IMR-90 (cell line): Measurements from ENCODE around the gene PALB2.

Source experiments
- BHLHE40 ChIP-seq: fragments of 150-350 bp; IDR thresholded peaks from 2 replicates; pipeline ENCODE4 v1.6.1; 2016; ENCODE audit warnings: mild to moderate bottlenecking, low read depth, low read length
- CEBPB ChIP-seq: IDR thresholded peaks from 2 replicates; pipeline ENCODE4 v1.6.1; 2012; ENCODE audit warnings: low read depth, low read length, improper control_type of control experiment
- MAZ ChIP-seq: IDR thresholded peaks from 2 replicates; pipeline ENCODE4 v1.6.1; 2012; ENCODE audit warnings: low read depth, mild to moderate bottlenecking, low read length, improper control_type of control experiment, moderate library complexity, borderline replicate concordance
- POLR2A ChIP-seq: IDR thresholded peaks from 2 replicates; pipeline ENCODE4 v1.6.1; 2012; ENCODE audit warnings: mild to moderate bottlenecking, low read depth, low read length
- RCOR1 ChIP-seq: IDR thresholded peaks from 2 replicates; pipeline ENCODE4 v1.6.1; 2012; ENCODE audit warnings: mild to moderate bottlenecking, low read length, improper control_type of control experiment; ENCODE audit not compliant: insufficient replicate concordance
- SMC3 ChIP-seq: fragments of 150-350 bp; IDR thresholded peaks from 2 replicates; pipeline ENCODE4 v1.6.1; 2016; ENCODE audit warnings: low read depth, mild to moderate bottlenecking, antibody characterized with exemption, low read length, moderate library complexity
- TF ChIP-seq, protein P1 (sequence below): conservative IDR thresholded peaks from 2 replicates; pipeline ENCODE4 v1.5.1; 2012; ENCODE audit warnings: mild to moderate bottlenecking, low read depth, low read length, improper control_type of control experiment
- TF ChIP-seq, protein P2 (sequence below): fragments of 150-350 bp; IDR thresholded peaks from 2 replicates; pipeline ENCODE4 v1.6.1; 2017; ENCODE audit warnings: mild to moderate bottlenecking, antibody characterized with exemption, low read length, low read depth
- TF ChIP-seq, protein P3 (sequence below): fragments of 150-350 bp; IDR thresholded peaks from 2 replicates; pipeline ENCODE4 v1.6.1; 2016; ENCODE audit warnings: low read depth, mild to moderate bottlenecking, low read length, moderate library complexity, borderline replicate concordance

DNA sequence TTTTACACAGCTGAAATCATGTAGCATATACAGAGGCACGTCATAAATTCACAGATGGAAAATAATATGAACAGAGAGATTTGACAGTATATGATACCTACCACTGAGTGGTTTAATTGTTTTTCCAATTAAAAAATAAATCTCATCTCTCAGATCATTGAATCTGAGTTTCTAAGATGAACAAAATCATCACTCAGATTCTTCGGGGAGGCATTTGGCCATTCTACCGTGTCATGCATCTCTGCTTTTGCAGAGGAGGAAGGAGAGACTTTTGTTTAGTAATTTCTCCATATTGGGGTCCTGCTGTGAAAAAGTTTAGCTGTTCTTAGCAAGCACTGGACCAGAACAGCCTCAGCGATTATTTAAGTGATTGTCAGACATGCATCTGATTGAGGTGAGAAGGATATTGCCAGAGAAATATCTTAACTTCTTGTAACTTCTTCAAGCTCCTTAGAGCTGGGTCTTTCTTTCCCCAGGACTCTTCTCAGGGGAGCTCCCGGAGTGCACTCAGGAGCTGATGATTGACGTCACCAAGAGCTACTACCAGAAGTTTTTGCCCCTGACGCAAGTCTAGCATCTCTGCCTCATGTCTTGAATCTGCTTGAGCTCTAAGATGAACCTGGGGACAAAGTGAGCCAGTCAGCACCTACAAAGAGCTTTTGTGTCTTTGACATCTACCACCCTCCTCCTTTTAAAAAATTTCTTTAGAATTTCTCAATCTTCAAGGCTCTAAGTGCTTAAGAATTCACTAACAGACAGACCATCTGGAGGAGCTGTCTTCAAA, 25.7 kb upstream of the PALB2 start:
- TF ChIP-seq, protein P1, sequence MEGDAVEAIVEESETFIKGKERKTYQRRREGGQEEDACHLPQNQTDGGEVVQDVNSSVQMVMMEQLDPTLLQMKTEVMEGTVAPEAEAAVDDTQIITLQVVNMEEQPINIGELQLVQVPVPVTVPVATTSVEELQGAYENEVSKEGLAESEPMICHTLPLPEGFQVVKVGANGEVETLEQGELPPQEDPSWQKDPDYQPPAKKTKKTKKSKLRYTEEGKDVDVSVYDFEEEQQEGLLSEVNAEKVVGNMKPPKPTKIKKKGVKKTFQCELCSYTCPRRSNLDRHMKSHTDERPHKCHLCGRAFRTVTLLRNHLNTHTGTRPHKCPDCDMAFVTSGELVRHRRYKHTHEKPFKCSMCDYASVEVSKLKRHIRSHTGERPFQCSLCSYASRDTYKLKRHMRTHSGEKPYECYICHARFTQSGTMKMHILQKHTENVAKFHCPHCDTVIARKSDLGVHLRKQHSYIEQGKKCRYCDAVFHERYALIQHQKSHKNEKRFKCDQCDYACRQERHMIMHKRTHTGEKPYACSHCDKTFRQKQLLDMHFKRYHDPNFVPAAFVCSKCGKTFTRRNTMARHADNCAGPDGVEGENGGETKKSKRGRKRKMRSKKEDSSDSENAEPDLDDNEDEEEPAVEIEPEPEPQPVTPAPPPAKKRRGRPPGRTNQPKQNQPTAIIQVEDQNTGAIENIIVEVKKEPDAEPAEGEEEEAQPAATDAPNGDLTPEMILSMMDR: no peak
- TF ChIP-seq SMC3: no peak
- TF ChIP-seq, protein P2, sequence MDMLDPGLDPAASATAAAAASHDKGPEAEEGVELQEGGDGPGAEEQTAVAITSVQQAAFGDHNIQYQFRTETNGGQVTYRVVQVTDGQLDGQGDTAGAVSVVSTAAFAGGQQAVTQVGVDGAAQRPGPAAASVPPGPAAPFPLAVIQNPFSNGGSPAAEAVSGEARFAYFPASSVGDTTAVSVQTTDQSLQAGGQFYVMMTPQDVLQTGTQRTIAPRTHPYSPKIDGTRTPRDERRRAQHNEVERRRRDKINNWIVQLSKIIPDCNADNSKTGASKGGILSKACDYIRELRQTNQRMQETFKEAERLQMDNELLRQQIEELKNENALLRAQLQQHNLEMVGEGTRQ: no peak
- no peak for TF ChIP-seq POLR2A
- no peak for TF ChIP-seq CEBPB
- no peak for TF ChIP-seq BHLHE40
- no peak for TF ChIP-seq RCOR1
- TF ChIP-seq, protein P3, sequence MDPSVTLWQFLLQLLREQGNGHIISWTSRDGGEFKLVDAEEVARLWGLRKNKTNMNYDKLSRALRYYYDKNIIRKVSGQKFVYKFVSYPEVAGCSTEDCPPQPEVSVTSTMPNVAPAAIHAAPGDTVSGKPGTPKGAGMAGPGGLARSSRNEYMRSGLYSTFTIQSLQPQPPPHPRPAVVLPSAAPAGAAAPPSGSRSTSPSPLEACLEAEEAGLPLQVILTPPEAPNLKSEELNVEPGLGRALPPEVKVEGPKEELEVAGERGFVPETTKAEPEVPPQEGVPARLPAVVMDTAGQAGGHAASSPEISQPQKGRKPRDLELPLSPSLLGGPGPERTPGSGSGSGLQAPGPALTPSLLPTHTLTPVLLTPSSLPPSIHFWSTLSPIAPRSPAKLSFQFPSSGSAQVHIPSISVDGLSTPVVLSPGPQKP: no peak
- TF ChIP-seq MAZ: no peak
